Measurements from ENCODE around the gene GRB14.
"Not testable (repeated sequence)": the region's sequence is repeated elsewhere in the genome, so short reads cannot be mapped to it uniquely, and the experiment has no call there.

Gene GRB14

DNA sequence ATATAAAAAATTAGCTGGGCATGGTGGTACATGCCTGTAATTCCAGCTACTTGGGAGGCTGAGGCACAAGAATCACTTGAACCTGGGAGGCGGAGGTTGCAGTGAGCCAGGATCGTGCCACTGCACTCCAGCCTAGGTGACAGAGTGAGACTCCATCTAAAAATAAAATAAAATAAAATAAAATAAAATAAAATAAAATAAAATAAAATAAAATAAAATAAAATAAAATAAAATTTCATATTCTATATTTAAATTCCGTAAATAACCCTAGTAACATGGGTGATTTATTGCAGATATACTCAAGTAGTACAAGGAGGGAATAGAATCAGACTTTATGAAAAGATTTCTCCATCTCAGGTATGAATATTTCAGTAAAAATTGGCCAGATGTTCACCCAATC lies 71.6 kb downstream of the GRB14 start:
- DNase-seq: not testable (repeated sequence)

- DNase-seq: no peak
Observed at GRCh38 chr2:164545484-164545883, 75.8 kb downstream of the GRB14 start.

DNA sequence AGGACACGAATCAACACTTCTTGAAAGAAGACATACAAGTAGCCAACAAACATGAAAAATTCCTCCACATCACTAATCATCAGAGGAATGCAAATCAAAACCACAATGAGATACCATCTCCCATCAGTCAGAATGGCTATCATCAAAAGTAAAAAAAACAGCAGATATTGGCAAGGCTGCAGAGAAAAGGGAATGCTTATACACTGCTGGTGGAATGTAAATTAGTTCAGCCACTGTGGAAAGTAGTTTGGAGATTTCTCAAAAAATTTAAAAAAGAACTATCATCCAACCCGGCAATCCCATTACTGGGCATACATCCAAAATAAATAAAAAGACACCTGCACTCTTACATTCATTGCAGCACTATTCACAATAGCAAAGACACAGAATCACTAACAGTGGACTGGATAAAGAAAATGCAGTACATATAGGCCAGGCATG lies 78.7 kb downstream of the GRB14 start:
- DNase-seq: no peak

DNA sequence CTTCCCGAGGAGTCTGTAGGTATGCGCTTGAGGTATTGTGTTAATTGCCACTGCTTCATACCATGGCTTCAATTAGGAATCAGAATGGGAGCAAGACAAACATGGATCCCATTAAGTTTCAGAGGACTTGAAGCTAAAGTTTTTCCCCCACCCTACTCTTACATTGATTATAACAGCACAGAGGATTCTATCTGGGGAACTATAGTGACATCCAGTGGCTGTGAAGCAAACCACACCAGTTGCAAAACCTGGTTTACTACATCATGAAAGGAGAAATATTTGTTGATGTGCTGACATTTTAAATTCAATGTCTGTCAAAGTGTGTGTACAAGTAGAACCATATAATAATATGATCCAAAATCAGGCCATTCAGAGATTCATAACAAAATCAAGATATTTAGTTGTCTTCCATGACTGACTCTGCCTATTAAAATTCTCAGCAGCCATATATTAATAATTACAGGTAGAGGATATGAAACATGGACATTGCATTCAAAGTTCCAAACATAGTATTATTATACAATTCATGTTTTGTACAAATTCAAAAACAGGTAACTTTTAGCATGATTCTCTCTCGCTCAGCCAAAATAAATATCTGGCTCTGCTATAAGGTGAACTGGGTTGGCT lies 82.9 kb downstream of the GRB14 start:
- DNase-seq: peak; percentile 11

DNA sequence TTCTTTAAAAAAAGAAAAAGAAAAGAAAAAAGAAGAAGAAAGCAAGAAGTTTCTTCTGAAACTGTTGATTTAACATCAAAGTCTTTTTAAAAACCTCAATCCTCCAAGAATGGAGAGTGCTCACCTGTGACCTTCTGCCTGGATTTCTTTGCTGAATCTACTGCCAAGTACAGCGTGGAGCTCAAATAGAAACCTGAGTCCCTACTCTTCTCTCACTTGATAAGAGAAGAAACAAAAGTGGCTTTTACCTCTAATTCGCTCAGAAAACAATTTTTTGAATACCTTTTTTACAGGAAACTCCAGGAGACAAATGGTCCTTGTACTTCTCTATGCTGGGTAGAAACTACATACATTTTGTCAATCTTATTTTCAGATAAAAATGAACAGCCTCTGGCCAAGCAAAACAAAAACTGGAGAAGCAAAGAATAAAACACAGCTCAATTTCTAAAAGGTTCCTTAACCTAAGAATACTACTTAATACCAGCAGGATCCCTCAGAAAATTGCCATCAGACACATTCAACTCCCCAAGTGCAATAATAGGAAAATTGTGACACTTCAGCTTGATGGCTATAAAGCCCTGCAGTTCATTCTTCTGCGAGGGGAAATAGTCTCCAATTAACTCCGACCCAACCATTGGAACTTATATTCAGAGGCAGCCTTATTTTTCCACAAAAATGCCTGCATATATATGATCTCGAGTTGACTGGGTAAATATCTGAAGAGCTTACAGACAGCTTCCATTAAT lies 85.8 kb downstream of the GRB14 start:
- DNase-seq: no peak

DNA sequence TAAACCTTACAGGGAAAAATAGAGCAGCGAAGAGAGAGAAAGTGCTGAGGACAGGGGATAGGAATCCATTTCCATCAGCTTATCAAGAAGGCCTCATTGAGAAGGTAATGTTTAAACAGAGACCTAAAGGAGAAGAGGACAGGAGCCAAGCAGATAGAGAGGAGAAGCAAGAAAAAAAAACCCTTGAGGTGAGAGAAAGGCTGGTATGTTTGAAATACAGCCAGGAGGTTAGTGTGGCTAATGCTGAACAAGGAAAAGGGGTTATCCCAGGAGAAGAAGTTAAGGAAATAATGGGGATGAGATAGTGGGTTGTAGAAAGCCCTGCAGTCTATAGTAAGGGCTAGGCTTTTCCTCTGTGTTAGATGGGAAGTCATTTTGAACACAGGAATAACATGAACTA lies 90.8 kb downstream of the GRB14 start:
- no peak for DNase-seq

DNA sequence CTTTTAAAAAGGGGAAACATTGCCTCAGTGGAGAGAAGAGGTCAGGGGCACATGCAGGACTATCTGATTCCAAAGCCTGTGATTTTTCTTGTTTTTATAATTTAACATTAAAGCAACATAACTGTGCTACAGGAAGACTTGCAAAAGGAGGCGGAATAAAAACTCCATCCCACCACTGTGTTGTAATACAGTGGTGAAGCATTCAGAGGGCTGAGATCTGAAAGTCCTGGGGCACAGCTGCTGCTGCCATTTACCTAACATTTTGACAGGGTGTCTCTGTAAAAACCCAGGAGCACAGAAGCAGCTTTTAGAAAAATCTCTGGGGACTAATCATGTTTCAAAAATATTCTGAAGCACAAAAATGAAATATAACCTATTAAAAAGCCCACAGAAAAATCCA lies 97.6 kb downstream of the GRB14 start:
- no peak for DNase-seq

DNA sequence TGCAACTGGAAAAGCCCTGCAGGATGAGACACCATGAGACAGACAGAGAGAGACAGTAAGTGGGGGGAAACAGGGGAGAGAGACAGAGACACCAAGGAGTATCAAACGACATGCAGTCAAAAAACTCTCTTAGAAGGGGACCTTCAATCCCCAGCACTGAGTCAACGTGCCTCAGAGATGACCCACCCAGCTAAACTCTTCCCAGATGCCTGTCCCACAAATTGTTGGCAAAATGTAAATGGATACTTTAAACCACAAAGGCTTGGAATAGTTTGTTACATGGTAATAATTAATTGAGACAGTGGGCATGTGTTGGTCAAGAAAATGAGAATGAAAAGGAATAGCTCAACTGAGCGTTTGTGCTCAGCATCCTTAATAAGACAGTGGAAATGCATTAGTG lies 98.3 kb downstream of the GRB14 start:
- no peak for DNase-seq

GRCh38 chr2:164522561-164522981 lies 98.7 kb downstream of the GRB14 start:
- no peak for DNase-seq

- no peak for DNase-seq
Observed at GRCh38 chr2:164515734-164516133, 105.5 kb downstream of the GRB14 start.

DNA sequence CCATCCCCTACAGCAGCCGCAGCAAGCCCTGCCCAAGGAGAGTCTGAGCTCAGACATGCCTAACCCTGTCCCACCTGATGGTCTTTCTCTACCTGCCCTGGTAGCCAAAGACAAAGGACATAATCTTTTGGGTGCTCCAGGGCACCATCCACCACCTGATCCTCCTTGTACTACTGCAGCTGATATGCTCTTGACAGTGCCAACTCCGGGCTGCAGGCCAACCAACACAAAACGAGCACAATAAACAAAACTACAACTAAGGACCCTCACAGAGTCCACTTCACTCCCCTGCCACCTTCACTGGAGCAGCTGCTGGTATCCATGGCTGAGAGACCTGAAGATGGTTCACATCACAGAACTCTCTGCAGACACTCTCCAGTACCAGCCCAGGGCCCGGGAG lies 106.3 kb downstream of the GRB14 start:
- no peak for DNase-seq

DNA sequence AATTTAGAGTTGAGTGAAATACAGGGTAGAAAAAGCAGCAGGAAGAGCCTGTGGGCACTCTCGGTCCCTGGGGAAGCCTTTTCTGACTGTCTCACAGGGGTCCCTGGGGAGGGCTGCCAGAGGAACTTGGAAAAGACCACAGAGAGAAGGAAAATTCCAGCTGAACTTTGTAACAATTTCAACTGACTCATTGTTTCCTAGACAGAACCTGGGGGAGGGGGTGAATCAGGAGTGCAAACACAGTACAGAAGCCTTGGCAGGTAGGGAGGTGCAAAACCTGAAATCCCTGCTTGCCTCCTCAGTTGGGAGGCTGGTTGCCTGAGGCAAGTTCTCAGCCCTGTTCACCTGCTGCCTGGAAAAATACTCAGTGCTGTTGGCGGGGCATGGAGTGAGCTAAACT lies 106.8 kb downstream of the GRB14 start:
- DNase-seq: no peak

GRCh38 chr2:164512871-164513270 lies 108.4 kb downstream of the GRB14 start:
- DNase-seq: no peak

- DNase-seq: no peak
Observed at GRCh38 chr2:164511738-164512137, 109.5 kb downstream of the GRB14 start.

- DNase-seq: no peak
Observed at GRCh38 chr2:164510895-164511294, 110.4 kb downstream of the GRB14 start.

- no peak for DNase-seq
Observed at GRCh38 chr2:164509137-164509877, 112.0 kb downstream of the GRB14 start.

- DNase-seq: no peak
Observed at GRCh38 chr2:164504253-164504652, 117.0 kb downstream of the GRB14 start.

DNA sequence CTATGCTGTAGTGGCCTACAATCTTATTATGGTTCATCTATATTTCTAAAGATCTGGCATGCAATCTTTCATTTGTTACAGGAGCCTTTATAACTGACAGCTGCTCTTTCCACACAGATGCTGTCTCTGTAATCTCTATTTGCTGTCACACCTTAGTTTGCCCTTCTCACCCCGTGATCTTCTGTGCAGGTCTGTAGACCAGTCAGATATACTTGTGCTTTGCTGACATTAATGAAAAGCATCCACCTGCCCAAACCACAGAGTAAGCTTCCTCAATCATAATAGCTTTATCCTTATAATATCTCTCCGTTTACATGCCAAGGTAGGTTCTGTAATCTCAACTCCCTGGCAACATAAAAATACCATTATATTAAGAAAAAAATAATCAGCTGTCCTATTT lies 122.4 kb downstream of the GRB14 start:
- DNase-seq: no peak

DNA sequence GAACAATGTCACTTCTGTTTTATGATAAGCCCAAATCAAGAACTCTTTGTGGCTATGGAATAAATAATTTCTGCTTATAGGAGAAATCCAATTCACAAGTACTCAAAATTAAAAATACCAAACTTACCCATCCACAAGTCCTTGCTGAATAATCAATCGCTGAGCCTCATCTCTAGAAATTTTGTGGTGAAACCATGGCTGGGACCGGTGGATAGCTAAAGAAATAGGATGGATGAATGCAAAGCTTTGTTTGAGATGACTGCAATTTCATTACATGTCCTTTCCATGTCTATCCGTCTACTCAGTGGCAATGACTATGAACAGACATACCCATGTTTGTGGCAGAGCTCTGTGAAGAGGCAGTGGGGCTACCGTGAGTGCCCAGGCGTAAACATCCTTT lies 124.4 kb downstream of the GRB14 start:
- no peak for DNase-seq

DNA sequence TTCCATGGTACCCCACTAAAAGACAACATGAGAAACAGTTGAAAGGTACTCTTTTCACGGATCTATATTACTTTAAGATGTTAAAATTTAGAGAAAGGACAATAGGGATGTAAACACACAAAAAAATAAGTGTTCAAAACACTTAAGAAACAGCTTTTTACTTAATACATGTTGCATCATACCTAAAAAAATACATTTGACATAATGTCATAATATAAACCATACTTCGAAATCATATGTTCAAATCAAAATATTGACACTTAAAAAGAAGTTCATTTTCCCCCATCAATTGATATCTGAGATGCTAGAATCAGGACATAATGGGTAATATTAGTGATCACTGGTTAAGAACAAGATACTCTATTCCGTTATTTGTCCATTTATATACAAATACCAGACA lies 124.9 kb downstream of the GRB14 start:
- DNase-seq: no peak

GRCh38 chr2:164495491-164496223 lies 125.6 kb downstream of the GRB14 start:
- DNase-seq: no peak

DNA sequence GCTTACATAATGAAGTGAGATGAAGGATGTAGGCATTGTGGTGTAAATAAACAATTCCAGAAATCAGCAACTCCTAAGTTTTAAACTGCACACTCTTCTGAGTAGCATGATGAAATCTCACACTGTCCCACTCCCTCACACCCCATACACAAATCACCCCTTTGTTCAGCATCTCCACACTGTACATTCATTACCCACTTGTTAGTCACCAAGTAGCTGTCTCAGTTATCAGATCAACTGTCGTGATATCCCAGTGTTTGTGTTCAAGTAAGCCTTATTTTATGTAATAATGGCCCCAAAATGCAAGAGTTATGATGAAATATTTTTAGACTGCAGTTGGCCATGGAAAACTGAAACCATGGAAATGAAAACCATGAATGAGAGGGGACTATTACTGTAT lies 135.7 kb downstream of the GRB14 start:
- no peak for DNase-seq

GRCh38 chr2:164479460-164479859 lies 141.8 kb downstream of the GRB14 start:
- no peak for DNase-seq

All from 8988T (cell line).